Measurements from ENCODE around the gene PPP3CB.

PPP3CB gene

DNA sequence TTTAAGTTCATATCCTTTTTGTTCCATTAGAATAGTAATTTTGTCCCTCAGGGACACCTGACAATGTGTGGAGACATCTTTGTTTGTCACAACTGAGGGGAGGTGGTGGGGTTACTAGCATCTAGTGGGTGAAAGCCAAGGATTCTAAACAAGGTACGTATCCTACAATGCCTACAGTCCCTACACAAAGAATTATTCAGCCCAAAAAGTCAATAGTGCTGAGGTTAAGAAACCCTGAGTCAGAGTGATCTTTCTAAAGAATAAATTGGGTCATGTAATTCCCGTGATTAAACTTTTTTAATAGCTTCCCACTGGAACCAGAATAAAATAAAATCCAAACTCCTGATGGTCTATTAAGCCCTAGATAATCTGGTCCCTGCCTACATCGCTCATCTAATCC lies 79.3 kb downstream of the PPP3CB start (continued):
- TF ChIP-seq ZNF169 (tag by site-specific recombination; IDR thresholded peaks at IDR 0.05) (no peak), GLIS1 (tag by site-specific recombination; IDR thresholded peaks at IDR 0.05) (no peak), ZNF792 (tag by site-specific recombination; IDR thresholded peaks at IDR 0.05) (no peak), ZNF37A (tag by site-specific recombination; IDR thresholded peaks at IDR 0.05) (no peak), ZNF214 (tag by site-specific recombination; IDR thresholded peaks at IDR 0.05; ENCODE audit: borderline replicate concordance) (no peak), SP2 (tag by site-specific recombination; IDR thresholded peaks at IDR 0.05) (no peak), ZNF626 (tag by site-specific recombination; IDR thresholded peaks at IDR 0.05) (no peak), ZNF416 (tag by site-specific recombination; IDR thresholded peaks at IDR 0.05) (no peak), ZBTB17 (tag by site-specific recombination; IDR thresholded peaks at IDR 0.05) (no peak), ZNF776 (tag by site-specific recombination; IDR thresholded peaks at IDR 0.05; ENCODE audit: borderline replicate concordance) (no peak)
- TF ChIP-seq, protein P1, sequence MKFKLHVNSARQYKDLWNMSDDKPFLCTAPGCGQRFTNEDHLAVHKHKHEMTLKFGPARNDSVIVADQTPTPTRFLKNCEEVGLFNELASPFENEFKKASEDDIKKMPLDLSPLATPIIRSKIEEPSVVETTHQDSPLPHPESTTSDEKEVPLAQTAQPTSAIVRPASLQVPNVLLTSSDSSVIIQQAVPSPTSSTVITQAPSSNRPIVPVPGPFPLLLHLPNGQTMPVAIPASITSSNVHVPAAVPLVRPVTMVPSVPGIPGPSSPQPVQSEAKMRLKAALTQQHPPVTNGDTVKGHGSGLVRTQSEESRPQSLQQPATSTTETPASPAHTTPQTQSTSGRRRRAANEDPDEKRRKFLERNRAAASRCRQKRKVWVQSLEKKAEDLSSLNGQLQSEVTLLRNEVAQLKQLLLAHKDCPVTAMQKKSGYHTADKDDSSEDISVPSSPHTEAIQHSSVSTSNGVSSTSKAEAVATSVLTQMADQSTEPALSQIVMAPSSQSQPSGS (tag by site-specific recombination; IDR thresholded peaks at IDR 0.05; ENCODE audit: low read depth) = no peak
- TF ChIP-seq, protein P2, sequence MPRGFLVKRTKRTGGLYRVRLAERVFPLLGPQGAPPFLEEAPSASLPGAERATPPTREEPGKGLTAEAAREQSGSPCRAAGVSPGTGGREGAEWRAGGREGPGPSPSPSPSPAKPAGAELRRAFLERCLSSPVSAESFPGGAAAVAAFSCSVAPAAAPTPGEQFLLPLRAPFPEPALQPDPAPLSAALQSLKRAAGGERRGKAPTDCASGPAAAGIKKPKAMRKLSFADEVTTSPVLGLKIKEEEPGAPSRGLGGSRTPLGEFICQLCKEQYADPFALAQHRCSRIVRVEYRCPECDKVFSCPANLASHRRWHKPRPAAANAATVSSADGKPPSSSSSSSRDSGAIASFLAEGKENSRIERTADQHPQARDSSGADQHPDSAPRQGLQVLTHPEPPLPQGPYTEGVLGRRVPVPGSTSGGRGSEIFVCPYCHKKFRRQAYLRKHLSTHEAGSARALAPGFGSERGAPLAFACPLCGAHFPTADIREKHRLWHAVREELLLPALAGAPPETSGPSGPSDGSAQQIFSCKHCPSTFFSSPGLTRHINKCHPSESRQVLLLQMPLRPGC (tag by site-specific recombination; IDR thresholded peaks at IDR 0.05) = no peak

DNA sequence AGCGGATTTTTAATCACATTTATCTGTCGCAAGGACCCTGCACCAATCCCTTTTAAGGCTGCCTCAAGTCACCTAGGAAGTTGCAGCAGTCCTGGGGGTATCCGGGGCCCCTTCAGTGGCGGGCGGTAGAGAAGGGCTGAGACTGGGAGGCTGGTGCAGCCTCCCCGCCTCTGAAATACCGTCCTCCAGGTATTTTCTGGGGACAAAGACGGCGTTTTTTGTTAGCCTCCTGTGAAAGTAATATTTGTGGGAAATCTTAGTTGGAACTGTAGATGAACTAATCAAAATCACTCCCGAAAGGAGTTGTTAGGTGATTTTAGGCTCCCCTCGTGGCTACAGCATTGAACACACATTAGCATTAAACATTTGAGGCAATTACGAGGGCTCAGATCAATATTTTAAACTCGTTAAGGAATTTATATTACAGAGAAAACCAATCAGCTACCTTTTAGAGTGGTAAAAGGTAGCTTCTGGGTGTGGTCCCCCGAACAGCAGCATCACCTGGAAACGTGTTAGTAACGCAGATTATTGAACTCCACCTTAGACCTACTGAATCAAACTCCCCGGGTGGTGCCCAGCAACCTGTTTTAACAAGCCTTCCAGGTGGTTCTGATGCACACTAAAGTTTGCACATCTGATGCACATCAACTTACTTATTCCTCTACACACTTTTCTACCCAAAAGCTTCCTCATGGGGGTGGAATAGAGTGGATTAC lies 81.4 kb downstream of the PPP3CB start:
- no peak overlapping the region; the same call in 1 of the 2 replicates for H3K27ac ChIP-seq (ENCODE audit: extremely low read depth, low read depth, low read length)
- H3K4me1 ChIP-seq (ENCODE audit: control insufficient read depth, insufficient read depth, low read length) = no peaks in the 10 kb centered on the region
- H3K4me3 ChIP-seq (ENCODE audit: low read depth, low read length) = peak overlapping the region; percentile 99
- no peaks in the 10 kb centered on the region; a peak in 1 of 3 replicates for H3K36me3 ChIP-seq (ENCODE audit: control insufficient read depth in 2 of 2, insufficient read depth in 1 of 2, low read length in 2 of 2)
- H3K9me3 ChIP-seq (ENCODE audit: control insufficient read depth, insufficient read depth, low read depth, low read length) = no peaks in the 10 kb centered on the region
- TF ChIP-seq, protein P3, sequence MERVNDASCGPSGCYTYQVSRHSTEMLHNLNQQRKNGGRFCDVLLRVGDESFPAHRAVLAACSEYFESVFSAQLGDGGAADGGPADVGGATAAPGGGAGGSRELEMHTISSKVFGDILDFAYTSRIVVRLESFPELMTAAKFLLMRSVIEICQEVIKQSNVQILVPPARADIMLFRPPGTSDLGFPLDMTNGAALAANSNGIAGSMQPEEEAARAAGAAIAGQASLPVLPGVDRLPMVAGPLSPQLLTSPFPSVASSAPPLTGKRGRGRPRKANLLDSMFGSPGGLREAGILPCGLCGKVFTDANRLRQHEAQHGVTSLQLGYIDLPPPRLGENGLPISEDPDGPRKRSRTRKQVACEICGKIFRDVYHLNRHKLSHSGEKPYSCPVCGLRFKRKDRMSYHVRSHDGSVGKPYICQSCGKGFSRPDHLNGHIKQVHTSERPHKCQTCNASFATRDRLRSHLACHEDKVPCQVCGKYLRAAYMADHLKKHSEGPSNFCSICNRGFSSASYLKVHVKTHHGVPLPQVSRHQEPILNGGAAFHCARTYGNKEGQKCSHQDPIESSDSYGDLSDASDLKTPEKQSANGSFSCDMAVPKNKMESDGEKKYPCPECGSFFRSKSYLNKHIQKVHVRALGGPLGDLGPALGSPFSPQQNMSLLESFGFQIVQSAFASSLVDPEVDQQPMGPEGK (tag by site-specific recombination; IDR thresholded peaks at IDR 0.05) = no peak
- TF ChIP-seq EGR2 (tag by site-specific recombination; IDR thresholded peaks at IDR 0.05; ENCODE audit: low read depth) (no peak), ZBTB8A (tag by site-specific recombination; IDR thresholded peaks at IDR 0.05) (peak; percentile 5), ZIC2 (tag by site-specific recombination; IDR thresholded peaks at IDR 0.05) (0 out of 2 replicates have a peak, but pooled peaks have one; percentile 6), GLIS1 (tag by site-specific recombination; IDR thresholded peaks at IDR 0.05) (peak; percentile 8; the same call in 1 of the 2 replicates), ZNF561 (tag by site-specific recombination; IDR thresholded peaks at IDR 0.05; ENCODE audit: borderline replicate concordance) (no peak)
- POLR2A ChIA-PET = interaction anchor here (1.1 to 3.2 kb wide), 3 partner anchors 56 to 167 kb away, joined by 3 to 22 read pairs (median 15); partner anchors contain the start of genes CFAP70, DNAJC9 and PPP3CB
- CTCF ChIA-PET = interaction anchor here (0.6 kb wide), 1 partner anchor 11 kb away, joined by 4 read pairs; no protein-coding TSS in a partner anchor

Data from HEK293 (cell line).